B cell (primary cell): Measurements from ENCODE around the gene TBKBP1. TPM values are rescaled to one million over a fixed set of nuclear protein-coding genes. Genes with fewer than 3 reads are reported as not detected.

Source experiments
- ATAC-seq: fragments of 200-7000 bp; cut with Tn5 transposase; one replicate; pipeline ENCODE4 v1.10.0; 2021; ENCODE audit warnings: low read depth, mild to moderate bottlenecking, moderate number of reproducible peaks, moderate library complexity
- CTCF ChIA-PET: fragments of 350-600 bp; sonication (Branson Sonifier 250); formaldehyde crosslinking; loops from one replicate; lab custom pipeline; 2021; ENCODE audit warnings: antibody characterized with exemption, inconsistent platforms; lab: Charles Lee
- POLR2A ChIA-PET: fragments of 350-600 bp; sonication (Branson Sonifier 250); formaldehyde crosslinking; loops from one replicate; lab custom pipeline; 2021; ENCODE audit warnings: antibody characterized with exemption; lab: Charles Lee
- DNase-seq: peaks from one replicate; pipeline ENCODE4 v3.0.0; 2013
- H2AFZ ChIP-seq: 2 replicates; pipeline ENCODE4 v1.6.1; 2012; ENCODE audit warnings: mild to moderate bottlenecking, low read depth, low read length; ENCODE audit not compliant: insufficient read depth, poor library complexity, severe bottlenecking
- H3K27ac ChIP-seq, 2 donors: 1 replicate in 1 of 2; 2 replicates in 1 of 2; pipeline ENCODE4 v1.5.1; 2012 to 2013; ENCODE audit warnings: low read length in 2 of 2, mild to moderate bottlenecking in 2 of 2, moderate library complexity in 1 of 2
- H3K27me3 ChIP-seq, 4 experiments: fragments of 200-600 bp in 1 of 4; sonication (generic) in 1 of 4; replicated peaks in 1 of 4; 1 replicate in 2 of 4; 2 replicates in 2 of 4; pipeline versions ENCODE4 v1.6.1 to v1.7.0; 2013 to 2016; ENCODE audit warnings: low read length in 3 of 4, mild to moderate bottlenecking in 2 of 4, mixed read lengths in 1 of 4, moderate library complexity in 1 of 4; ENCODE audit not compliant: insufficient read depth in 4 of 4, control insufficient read depth in 3 of 4; ENCODE audit errors: control extremely low read depth in 1 of 4
- H3K36me3 ChIP-seq, 2 experiments: replicated peaks in 1 of 2; 1 replicate in 1 of 2; 2 replicates in 1 of 2; pipeline versions ENCODE4 v1.6.1 to v1.7.1; 2013; ENCODE audit warnings: low read length in 1 of 2; ENCODE audit not compliant: insufficient read depth in 2 of 2, control insufficient read depth in 1 of 2; ENCODE audit errors: control extremely low read depth in 1 of 2, extremely low read depth in 1 of 2
- H3K4me1 ChIP-seq, 2 donors: fragments of 200-600 bp in 1 of 2; sonication (generic) in 1 of 2; 1 replicate in 1 of 2; 2 replicates in 1 of 2; pipeline versions ENCODE4 v1.5.1 to v1.6.1; 2013 to 2017; ENCODE audit warnings: low read length in 2 of 2; ENCODE audit not compliant: control insufficient read depth in 2 of 2, insufficient read depth in 2 of 2
- H3K4me2 ChIP-seq: replicated peaks from 2 replicates; pipeline ENCODE3; 2012; ENCODE audit warnings: mild to moderate bottlenecking, low read depth, low read length; ENCODE audit not compliant: poor library complexity, severe bottlenecking
- H3K4me3 ChIP-seq, 5 experiments: fragments of 200-600 bp in 1 of 5; sonication (generic) in 1 of 5; 1 replicate in 3 of 5; 2 replicates in 2 of 5; pipeline versions ENCODE4 v1.5.1 to v1.7.0; 2011 to 2016; ENCODE audit warnings: low read length in 4 of 5, mild to moderate bottlenecking in 4 of 5, low read depth in 2 of 5, control low read depth in 1 of 5, moderate library complexity in 1 of 5; ENCODE audit not compliant: insufficient read depth in 1 of 5; ENCODE audit errors: control extremely low read depth in 1 of 5, extremely low read depth in 1 of 5
- H3K79me2 ChIP-seq: fragments of 200-600 bp; sonication (generic); one replicate; pipeline ENCODE4 v1.6.0; 2016; ENCODE audit warnings: low read length; ENCODE audit not compliant: control insufficient read depth, insufficient read depth
- H3K9ac ChIP-seq: fragments of 200-600 bp; sonication (generic); 2 replicates; pipeline ENCODE4 v1.6.1; 2017; ENCODE audit warnings: mild to moderate bottlenecking, low read length, moderate library complexity
- H3K9me3 ChIP-seq, 3 donors: one replicate each; pipeline versions ENCODE4 v1.6.1 to v1.7.1; 2013; ENCODE audit warnings: low read length in 2 of 3; ENCODE audit not compliant: control insufficient read depth in 2 of 3, insufficient read depth in 1 of 3; ENCODE audit errors: control extremely low read depth in 1 of 3
- H4K20me1 ChIP-seq: 2 replicates; pipeline ENCODE4 v1.6.0; 2012; ENCODE audit warnings: mild to moderate bottlenecking, low read length; ENCODE audit not compliant: insufficient read depth, control insufficient read depth, poor library complexity, severe bottlenecking
- H3K27ac Mint-ChIP-seq: one replicate; pipeline ENCODE4 v1.8.0; 2021; ENCODE audit warnings: mixed read lengths
- H3K27me3 Mint-ChIP-seq: one replicate; pipeline ENCODE4 v1.8.0; 2021; ENCODE audit warnings: mixed read lengths
- H3K4me1 Mint-ChIP-seq: one replicate; pipeline ENCODE4 v1.8.0; 2021; ENCODE audit warnings: mixed read lengths
- H3K4me3 Mint-ChIP-seq: one replicate; pipeline ENCODE4 v1.8.0; 2021; ENCODE audit warnings: mixed read lengths
- H3K9me3 Mint-ChIP-seq: one replicate; pipeline ENCODE4 v1.8.0; 2022; ENCODE audit warnings: mixed read lengths; ENCODE audit not compliant: insufficient read depth
- CTCF ChIP-seq: fragments of 200-600 bp; IDR thresholded peaks from one replicate; pipeline ENCODE4 v1.8.0; 2022; ENCODE audit warnings: antibody characterized with exemption, mild to moderate bottlenecking
- EZH2 ChIP-seq: IDR thresholded peaks from 2 replicates; pipeline ENCODE4 v1.6.1; 2012; ENCODE audit warnings: borderline replicate concordance, low read depth, mild to moderate bottlenecking, moderate library complexity, low read length; ENCODE audit not compliant: insufficient read depth, poor library complexity, severe bottlenecking
- WGBS: methylation state at CpG from one replicate; pipeline ENCODE4 v1.1.5; 2013; ENCODE audit warnings: missing lambda C conversion rate; ENCODE audit not compliant: insufficient coverage; 5-methylcytosine and 5-hydroxymethylcytosine counted together
- intact Hi-C: fragments of 100-400 bp; cut with micrococcal nuclease; formaldehyde crosslinking; loops from one replicate; pipeline ENCODE4 v1.10.0; 2022
- polyA plus RNA-seq: library from polyadenylated mRNA; depleted of rRNA; stranded (reverse); fragments of >200 nt; gene quantifications from 2 replicates; pipeline ENCODE4 v1.2.3, GENCODE V29; 2012
- total RNA-seq, 2 donors: library from RNA; stranded (reverse); fragments of 120-200 nt in 1 of 2; gene quantifications; 1 replicate in 1 of 2; 2 replicates in 1 of 2; pipeline versions ENCODE4 v1.2.3 to v1.2.4, GENCODE V29; 2013 to 2022

Gene TBKBP1
- total and polyA plus RNA-seq, 2 donors (not counting 1 experiment from before 2014, with no cell fraction given): 6.6 to 8.4 TPM

- Histone ChIP-seq H2AFZ (no peak overlapping the region), H3K4me3 (no peak overlapping the region), H3K36me3 (no peaks in the 10 kb centered on the region), H3K4me2 (no peak overlapping the region), H3K4me1 (peaks cover 16 to 28% of the 10 kb centered on the region in 2 donors), H4K20me1 (no peaks in the 10 kb centered on the region), H3K27me3 (peaks cover 0 to 31% (median 12%) of the 10 kb centered on the region in 4 experiments), H3K79me2 (no peaks in the 10 kb centered on the region), H3K27ac (no peak overlapping the region), H3K9me3 (no peaks in the 10 kb centered on the region), H3K9ac (no peak overlapping the region)
- Mint-ChIP-seq H3K4me3 (no peak overlapping the region), H3K27ac (no peak overlapping the region), H3K4me1 (peaks cover 21% of the 10 kb centered on the region), H3K9me3 (no peaks in the 10 kb centered on the region), H3K27me3 (peaks cover 34% of the 10 kb centered on the region)
- ChIA-PET POLR2A (no interaction called here), CTCF (no interaction called here)
- intact Hi-C loops: no loop called here
- no CpG with 5 or more reads among the region's 2 CpGs for WGBS
- DNase-seq: no peak
- no peak for TF ChIP-seq CTCF
- no peak for TF ChIP-seq EZH2
- ATAC-seq: no peak
Measured at GRCh38 chr17:47724705-47725104, 30.7 kb downstream of the TBKBP1 start.

GRCh38 chr17:47725446-47726111 lies 31.6 kb downstream of the TBKBP1 start:
- peaks cover 13% of the 10 kb centered on the region for H3K4me1 Mint-ChIP-seq
- no peak overlapping the region for H3K27ac Mint-ChIP-seq
- Histone ChIP-seq H3K27me3 (peaks cover 0 to 31% (median 11%) of the 10 kb centered on the region in 4 experiments), H3K27ac (no peak overlapping the region), H3K9ac (no peak overlapping the region), H3K4me3 (no peak overlapping the region), H3K4me2 (no peak overlapping the region), H3K36me3 (no peaks in the 10 kb centered on the region), H3K9me3 (no peaks in the 10 kb centered on the region), H2AFZ (no peak overlapping the region), H4K20me1 (no peaks in the 10 kb centered on the region), H3K79me2 (no peaks in the 10 kb centered on the region), H3K4me1 (peaks cover 14 to 19% of the 10 kb centered on the region in 2 donors)
- intact Hi-C loops: no loop called here
- no peaks in the 10 kb centered on the region for H3K9me3 Mint-ChIP-seq
- 85% methylated on average over 11 of the region's 13 CpGs for WGBS
- no peak for DNase-seq
- POLR2A ChIA-PET: no interaction called here
- no peak overlapping the region for H3K4me3 Mint-ChIP-seq
- ATAC-seq: no peak
- peaks cover 34% of the 10 kb centered on the region for H3K27me3 Mint-ChIP-seq
- TF ChIP-seq CTCF: no peak
- no peak for TF ChIP-seq EZH2
- CTCF ChIA-PET: interaction anchor here (1.1 kb wide), 1 partner anchor 18 kb away, joined by 4 read pairs; no protein-coding TSS in a partner anchor
